Osteoblast (primary cell): ENCODE measurements around the gene KIF17. TPM values are rescaled to one million over a fixed set of nuclear protein-coding genes. Genes with fewer than 3 reads are reported as not detected.

ENCODE experiments used
- DNase-seq: peaks from one replicate; pipeline ENCODE4 v3.0.0; 2011; ENCODE audit warnings: low spot score, mixed read lengths; ENCODE audit not compliant: insufficient read length; ENCODE audit errors: missing footprints
- H2AFZ ChIP-seq: 2 replicates; pipeline ENCODE4 v1.6.0; 2011; ENCODE audit warnings: mild to moderate bottlenecking, low read length
- H3K27ac ChIP-seq: 2 replicates; pipeline ENCODE4 v1.5.1; 2011; ENCODE audit warnings: mild to moderate bottlenecking, low read depth, low read length, moderate library complexity
- H3K27me3 ChIP-seq: 2 replicates; pipeline ENCODE4 v1.6.0; 2012; ENCODE audit warnings: mild to moderate bottlenecking, control low read depth, inconsistent platforms, low read length, moderate library complexity; ENCODE audit not compliant: insufficient read depth
- H3K36me3 ChIP-seq: 2 replicates; pipeline ENCODE4 v1.5.1; 2011; ENCODE audit warnings: mild to moderate bottlenecking, low read length, control low read depth, moderate library complexity; ENCODE audit not compliant: insufficient read depth
- H3K4me1 ChIP-seq: 2 replicates; pipeline ENCODE4 v1.5.1; 2011; ENCODE audit warnings: mild to moderate bottlenecking, low read length, control low read depth, moderate library complexity; ENCODE audit not compliant: insufficient read depth
- H3K4me2 ChIP-seq: 2 replicates; pipeline ENCODE4 v1.6.0; 2011; ENCODE audit warnings: mild to moderate bottlenecking, low read length; ENCODE audit not compliant: insufficient read depth
- H3K4me3 ChIP-seq: fragments of 200-600 bp; sonication (generic); 3 replicates; pipeline ENCODE4 v1.5.1; 2012; ENCODE audit warnings: mild to moderate bottlenecking, low read length, inconsistent platforms; ENCODE audit not compliant: insufficient read depth
- H3K79me2 ChIP-seq: 2 replicates; pipeline ENCODE4 v1.6.0; 2012; ENCODE audit warnings: mild to moderate bottlenecking, low read length, control low read depth, inconsistent platforms; ENCODE audit not compliant: insufficient read depth
- H3K9me3 ChIP-seq: 2 replicates; pipeline ENCODE4 v1.5.1; 2011; ENCODE audit warnings: low read depth, low read length, control low read depth
- H4K20me1 ChIP-seq: 2 replicates; pipeline ENCODE4 v1.6.0; 2012; ENCODE audit warnings: mild to moderate bottlenecking, low read length, control low read depth; ENCODE audit not compliant: insufficient read depth
- CTCF ChIP-seq: IDR thresholded peaks from 2 replicates; pipeline ENCODE4 v1.5.1; 2011; ENCODE audit warnings: mild to moderate bottlenecking, low read depth, low read length, moderate library complexity; ENCODE audit errors: extremely low read depth
- total RNA-seq: library from RNA; depleted of rRNA; stranded (reverse); fragments of >200 nt; gene quantifications from 2 replicates; pipeline ENCODE4 v1.2.3, GENCODE V29; 2012

KIF17 gene
- total RNA-seq, 1 donor, result 0.36 TPM

GRCh38 chr1:20703124-20703756 lies 14.6 kb downstream of the KIF17 start:
- no peak overlapping the region for H2AFZ ChIP-seq
- H3K4me1 ChIP-seq, result peaks cover 7% of the 10 kb centered on the region
- no peaks in the 10 kb centered on the region for H3K9me3 ChIP-seq
- H3K27me3 ChIP-seq, result no peaks in the 10 kb centered on the region
- H4K20me1 ChIP-seq, result no peaks in the 10 kb centered on the region
- no peak for TF ChIP-seq CTCF
- peak; percentile 23 for DNase-seq
- H3K4me2 ChIP-seq, result no peak overlapping the region
- no peak overlapping the region for H3K27ac ChIP-seq
- H3K79me2 ChIP-seq, result no peaks in the 10 kb centered on the region
- H3K4me3 ChIP-seq, result no peak overlapping the region
- H3K36me3 ChIP-seq, result no peaks in the 10 kb centered on the region

- no peak overlapping the region for H2AFZ ChIP-seq
- no peaks in the 10 kb centered on the region for H3K9me3 ChIP-seq
- no peaks in the 10 kb centered on the region for H3K36me3 ChIP-seq
- peak; percentile 87 for DNase-seq
- H4K20me1 ChIP-seq, result no peaks in the 10 kb centered on the region
- H3K4me2 ChIP-seq, result no peak overlapping the region
- H3K27ac ChIP-seq, result no peak overlapping the region
- TF ChIP-seq CTCF, result peak; percentile 56
- H3K27me3 ChIP-seq, result no peaks in the 10 kb centered on the region
- no peak overlapping the region for H3K4me3 ChIP-seq
- H3K4me1 ChIP-seq, result peaks cover 11% of the 10 kb centered on the region
- no peaks in the 10 kb centered on the region for H3K79me2 ChIP-seq
Measured at GRCh38 chr1:20702416-20702815, 15.4 kb downstream of the KIF17 start.

GRCh38 chr1:20701847-20702246 lies 16.0 kb downstream of the KIF17 start:
- DNase-seq, result peak; percentile 25
- H2AFZ ChIP-seq, result no peak overlapping the region
- H3K9me3 ChIP-seq, result no peaks in the 10 kb centered on the region
- no peaks in the 10 kb centered on the region for H4K20me1 ChIP-seq
- H3K4me2 ChIP-seq, result no peak overlapping the region
- H3K36me3 ChIP-seq, result no peaks in the 10 kb centered on the region
- H3K4me1 ChIP-seq, result peaks cover 14% of the 10 kb centered on the region
- H3K79me2 ChIP-seq, result no peaks in the 10 kb centered on the region
- H3K27me3 ChIP-seq, result no peaks in the 10 kb centered on the region
- no peak overlapping the region for H3K27ac ChIP-seq
- no peak overlapping the region for H3K4me3 ChIP-seq
- no peak for TF ChIP-seq CTCF

- Histone ChIP-seq H4K20me1 (no peaks in the 10 kb centered on the region), H2AFZ (no peak overlapping the region), H3K27ac (no peak overlapping the region), H3K79me2 (no peaks in the 10 kb centered on the region), H3K36me3 (no peaks in the 10 kb centered on the region), H3K4me3 (no peak overlapping the region), H3K9me3 (no peaks in the 10 kb centered on the region), H3K4me1 (peaks cover 17% of the 10 kb centered on the region), H3K27me3 (no peaks in the 10 kb centered on the region), H3K4me2 (no peak overlapping the region)
- no peak for TF ChIP-seq CTCF
- DNase-seq, result peak; percentile 35
Measured at GRCh38 chr1:20701446-20701845, 16.4 kb downstream of the KIF17 start.
